A549 (cell line): ENCODE results near the gene FOXC2.

Experiments
- CTCF ChIP-seq: fragments of >200 bp; sonication (Bioruptor Twin); formaldehyde crosslinking; IDR thresholded peaks from 3 replicates; pipeline ENCODE4 v1.5.1; 2016
- HDAC2 ChIP-seq: fragments of 200-600 bp; sonication (generic); IDR thresholded peaks from 2 replicates; pipeline ENCODE4 v1.6.1; 2016
- JUN ChIP-seq, 2 experiments: fragments of >200 bp; sonication (Bioruptor Twin); formaldehyde crosslinking; IDR thresholded peaks; 2 replicates in 1 of 2; 3 replicates in 1 of 2; pipeline ENCODE4 v1.6.1; 2016 to 2017
- POLR2AphosphoS2 ChIP-seq: conservative IDR thresholded peaks from 2 replicates; pipeline ENCODE4 v1.6.1; 2012; ENCODE audit warnings: low read length, improper control_type of control experiment, inconsistent platforms

GRCh38 chr16:86517033-86517432 lies 49.6 kb upstream of the FOXC2 start:
- no peak for TF ChIP-seq CTCF
- TF ChIP-seq POLR2AphosphoS2, result no peak
- TF ChIP-seq JUN (IDR thresholded peaks at IDR 0.05), result no peak
- TF ChIP-seq HDAC2, result no peak
